Stimulated activated memory B cell treated with anti-CD40 and anti-IgM and Interleukin-4, amounts not matched to agents 10 μg/mL and 1 μg/mL and 100 μg/mL, for 72 hours (primary cell): ENCODE measurements around the gene BID.
"Not testable (repeated sequence)": the region's sequence is repeated elsewhere in the genome, so short reads cannot be mapped to it uniquely, and the experiment has no call there.

Experiments
- ATAC-seq: fragments of 150-1000 bp; cut with Tn5 transposase; 2 replicates; pipeline ENCODE4 v1.10.0; 2021
- H3K27ac Mint-ChIP-seq: one replicate; pipeline ENCODE4 v1.8.0; 2022; ENCODE audit warnings: mild to moderate bottlenecking, mixed read lengths
- H3K27me3 Mint-ChIP-seq: one replicate; pipeline ENCODE4 v1.8.0; 2022; ENCODE audit warnings: mixed read lengths
- H3K36me3 Mint-ChIP-seq: one replicate; pipeline ENCODE4 v1.8.0; 2022; ENCODE audit warnings: mixed read lengths
- H3K4me1 Mint-ChIP-seq: one replicate; pipeline ENCODE4 v1.8.0; 2022; ENCODE audit warnings: mixed read lengths
- H3K4me3 Mint-ChIP-seq: one replicate; pipeline ENCODE4 v1.8.0; 2022; ENCODE audit warnings: mild to moderate bottlenecking, moderate library complexity, mixed read lengths
- H3K9me3 Mint-ChIP-seq: one replicate; pipeline ENCODE4 v1.8.0; 2022; ENCODE audit warnings: mixed read lengths

The BID gene

GRCh38 chr22:17772249-17772957 lies 1.9 kb downstream of the BID start:
- peak overlapping the region; percentile 96 for H3K27ac Mint-ChIP-seq
- H3K27me3 Mint-ChIP-seq: no peaks in the 10 kb centered on the region
- H3K9me3 Mint-ChIP-seq: no peaks in the 10 kb centered on the region
- peaks cover 32% of the 10 kb centered on the region for H3K36me3 Mint-ChIP-seq
- peaks cover 76% of the 10 kb centered on the region for H3K4me1 Mint-ChIP-seq
- H3K4me3 Mint-ChIP-seq: peak overlapping the region; percentile 89
- ATAC-seq: no peak

- Mint-ChIP-seq H3K4me3 (peak overlapping the region; percentile 89), H3K36me3 (peaks cover 35% of the 10 kb centered on the region), H3K9me3 (no peaks in the 10 kb centered on the region), H3K27ac (peak overlapping the region; percentile 96), H3K27me3 (no peaks in the 10 kb centered on the region), H3K4me1 (peaks cover 67% of the 10 kb centered on the region)
- no peak for ATAC-seq
These were observed 3.8 kb downstream of the BID start for GRCh38 chr22:17770180-17771077.

GRCh38 chr22:17769716-17770082 lies 4.6 kb downstream of the BID start:
- Mint-ChIP-seq H3K4me3 (peak overlapping the region; percentile 64), H3K4me1 (peaks cover 68% of the 10 kb centered on the region), H3K27me3 (no peaks in the 10 kb centered on the region), H3K27ac (peak overlapping the region; percentile 96), H3K9me3 (no peaks in the 10 kb centered on the region), H3K36me3 (peaks cover 37% of the 10 kb centered on the region)
- ATAC-seq: no peak

- Mint-ChIP-seq H3K9me3 (no peaks in the 10 kb centered on the region), H3K27ac (peak overlapping the region; percentile 96), H3K4me3 (no peak overlapping the region), H3K36me3 (peaks cover 43% of the 10 kb centered on the region), H3K4me1 (peaks cover 73% of the 10 kb centered on the region), H3K27me3 (no peaks in the 10 kb centered on the region)
- no peak for ATAC-seq
These were observed 5.1 kb downstream of the BID start for GRCh38 chr22:17769013-17769715.

GRCh38 chr22:17767233-17768065 lies 6.8 kb downstream of the BID start:
- Mint-ChIP-seq H3K27me3 (no peaks in the 10 kb centered on the region), H3K4me3 (peak overlapping the region; percentile 65), H3K27ac (peak overlapping the region; percentile 96), H3K36me3 (peaks cover 39% of the 10 kb centered on the region), H3K9me3 (no peaks in the 10 kb centered on the region), H3K4me1 (peaks cover 64% of the 10 kb centered on the region)
- ATAC-seq: peak; percentile 91

- Mint-ChIP-seq H3K36me3 (peaks cover 39% of the 10 kb centered on the region), H3K4me1 (peaks cover 47% of the 10 kb centered on the region), H3K27ac (peak overlapping the region; percentile 14)
- H3K4me3 Mint-ChIP-seq, H3K9me3 Mint-ChIP-seq, H3K27me3 Mint-ChIP-seq, ATAC-seq: not testable (repeated sequence)
These were observed 9.4 kb downstream of the BID start for GRCh38 chr22:17764852-17765251.

- Mint-ChIP-seq H3K4me3 (no peak overlapping the region), H3K27me3 (no peaks in the 10 kb centered on the region), H3K36me3 (peaks cover 33% of the 10 kb centered on the region), H3K4me1 (peaks cover 41% of the 10 kb centered on the region), H3K27ac (peak overlapping the region; percentile 14), H3K9me3 (no peaks in the 10 kb centered on the region)
- no peak for ATAC-seq
These were observed 10.2 kb downstream of the BID start for GRCh38 chr22:17764036-17764435.

GRCh38 chr22:17763442-17763841 lies 10.8 kb downstream of the BID start:
- peaks cover 35% of the 10 kb centered on the region for H3K36me3 Mint-ChIP-seq
- not testable (repeated sequence) for H3K27me3 Mint-ChIP-seq, H3K4me3 Mint-ChIP-seq, H3K27ac Mint-ChIP-seq, H3K9me3 Mint-ChIP-seq, ATAC-seq
- H3K4me1 Mint-ChIP-seq: peaks cover 41% of the 10 kb centered on the region

- H3K4me1 Mint-ChIP-seq: peaks cover 34% of the 10 kb centered on the region
- H3K4me3 Mint-ChIP-seq: no peak overlapping the region
- H3K36me3 Mint-ChIP-seq: peaks cover 35% of the 10 kb centered on the region
- no peaks in the 10 kb centered on the region for H3K9me3 Mint-ChIP-seq
- no peak for ATAC-seq
- no peak overlapping the region for H3K27ac Mint-ChIP-seq
- H3K27me3 Mint-ChIP-seq: no peaks in the 10 kb centered on the region
These were observed 13.2 kb downstream of the BID start for GRCh38 chr22:17761138-17761488.

GRCh38 chr22:17754233-17754925 lies 19.9 kb downstream of the BID start:
- H3K27ac Mint-ChIP-seq: peak overlapping the region; percentile 70
- H3K4me1 Mint-ChIP-seq: peaks cover 13% of the 10 kb centered on the region
- H3K36me3 Mint-ChIP-seq: peaks cover 18% of the 10 kb centered on the region
- H3K4me3 Mint-ChIP-seq: no peak overlapping the region
- no peak for ATAC-seq
- H3K27me3 Mint-ChIP-seq: no peaks in the 10 kb centered on the region
- H3K9me3 Mint-ChIP-seq: no peaks in the 10 kb centered on the region

- Mint-ChIP-seq H3K36me3 (peaks cover 16% of the 10 kb centered on the region), H3K4me3 (no peak overlapping the region), H3K27me3 (no peaks in the 10 kb centered on the region), H3K27ac (peak overlapping the region; percentile 70), H3K9me3 (no peaks in the 10 kb centered on the region), H3K4me1 (peaks cover 13% of the 10 kb centered on the region)
- no peak for ATAC-seq
These were observed 20.8 kb downstream of the BID start for GRCh38 chr22:17753401-17753989.

GRCh38 chr22:17751596-17751995 lies 22.7 kb downstream of the BID start:
- H3K27ac Mint-ChIP-seq: no peak overlapping the region
- no peaks in the 10 kb centered on the region for H3K27me3 Mint-ChIP-seq
- no peak overlapping the region for H3K4me3 Mint-ChIP-seq
- H3K36me3 Mint-ChIP-seq: peaks cover 15% of the 10 kb centered on the region
- no peak for ATAC-seq
- H3K9me3 Mint-ChIP-seq: no peaks in the 10 kb centered on the region
- H3K4me1 Mint-ChIP-seq: peaks cover 12% of the 10 kb centered on the region

GRCh38 chr22:17749605-17750395 lies 24.5 kb downstream of the BID start:
- Mint-ChIP-seq H3K27ac (no peak overlapping the region), H3K4me3 (no peak overlapping the region), H3K4me1 (peaks cover 6% of the 10 kb centered on the region), H3K27me3 (no peaks in the 10 kb centered on the region), H3K9me3 (no peaks in the 10 kb centered on the region), H3K36me3 (peaks cover 14% of the 10 kb centered on the region)
- no peak for ATAC-seq
